ENCODE measurements around the gene RBM23.
"Not testable (repeated sequence)": the region's sequence is repeated elsewhere in the genome, so short reads cannot be mapped to it uniquely, and the experiment has no call there.

The RBM23 gene

GRCh38 chr14:22918804-22919600, at the start of gene RBM23:
TSS of gene RBM23 (minus strand) at chr14:22919149.
- DNase-seq: peak; percentile 99

GRCh38 chr14:22966783-22967269, 47.9 kb upstream of the RBM23 start:
- no peak for DNase-seq

- DNase-seq: not testable (repeated sequence)
Observed at GRCh38 chr14:22965916-22966782, 47.2 kb upstream of the RBM23 start.

- DNase-seq: no peak
Observed at GRCh38 chr14:22962061-22962676, 43.2 kb upstream of the RBM23 start.

GRCh38 chr14:22955702-22956569, 37.0 kb upstream of the RBM23 start:
- DNase-seq: no peak

- no peak for DNase-seq
Observed at GRCh38 chr14:22952418-22952817, 33.5 kb upstream of the RBM23 start.

GRCh38 chr14:22951795-22952194, 32.8 kb upstream of the RBM23 start:
- DNase-seq: not testable (repeated sequence)

- no peak for DNase-seq
Observed at GRCh38 chr14:22945642-22946041, 26.7 kb upstream of the RBM23 start.

- DNase-seq: no peak
Observed at GRCh38 chr14:22939684-22940083, 20.7 kb upstream of the RBM23 start.

GRCh38 chr14:22935156-22935555, 16.2 kb upstream of the RBM23 start:
- no peak for DNase-seq

- no peak for DNase-seq
Observed at GRCh38 chr14:22932146-22932545, 13.2 kb upstream of the RBM23 start.

- no peak for DNase-seq
Observed at GRCh38 chr14:22929961-22930364, 11.0 kb upstream of the RBM23 start.

GRCh38 chr14:22929104-22929960, 10.4 kb upstream of the RBM23 start, which contains the start of gene PRMT5:
TSS of gene PRMT5 (minus strand) at chr14:22929376. CDS start at chr14:22929361, 15 bp downstream.
- DNase-seq: peak; percentile 97

GRCh38 chr14:22928237-22929103, 9.5 kb upstream of the RBM23 start:
- DNase-seq: no peak

GRCh38 chr14:22926316-22926715, 7.4 kb upstream of the RBM23 start:
- DNase-seq: no peak

- no peak for DNase-seq
Observed at GRCh38 chr14:22925513-22925912, 6.6 kb upstream of the RBM23 start.

GRCh38 chr14:22923746-22924145, 4.8 kb upstream of the RBM23 start:
- no peak for DNase-seq

- no peak for DNase-seq
Observed at GRCh38 chr14:22922294-22922693, 3.3 kb upstream of the RBM23 start.

- no peak for DNase-seq
Observed at GRCh38 chr14:22920697-22921096, 1.7 kb upstream of the RBM23 start.

- DNase-seq: no peak
Observed at GRCh38 chr14:22919601-22919921, 612 bp upstream of the RBM23 start.
